Measurements from ENCODE around the gene C9orf43.
A peak's percentile ranks its signal among the peaks of the same experiment; 100 is the strongest.
"Not testable (repeated sequence)": the region's sequence is repeated elsewhere in the genome, so short reads cannot be mapped to it uniquely, and the experiment has no call there.

The C9orf43 gene

DNA sequence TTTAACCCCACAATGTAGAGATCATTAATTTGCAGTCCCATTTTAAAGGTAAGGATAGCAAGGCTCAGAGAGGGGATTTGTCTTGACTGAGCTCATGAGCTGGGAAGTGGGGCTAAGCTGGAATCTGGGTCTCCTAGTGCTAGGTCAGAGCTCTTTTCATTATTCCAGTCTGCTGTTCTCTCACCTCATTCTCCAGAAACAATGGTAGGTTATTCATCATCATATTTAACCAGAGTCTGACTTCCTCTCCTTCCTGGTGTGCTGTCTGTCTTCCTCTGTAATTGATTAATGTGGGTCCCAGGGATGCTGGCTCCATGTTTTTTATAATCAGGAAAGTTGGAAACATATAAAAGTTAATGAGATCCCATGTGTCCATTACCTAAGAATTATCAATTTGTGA lies 20.6 kb downstream of the C9orf43 start:
- Histone ChIP-seq H3K27ac (ENCODE audit: low read depth, low read length) (no peak overlapping the region), H3K4ac (ENCODE audit: low read depth, low read length) (no peak overlapping the region), H2AK5ac (ENCODE audit: low read length) (no peak overlapping the region), H4K12ac (ENCODE audit: low read depth, low read length) (no peak overlapping the region), H3K9me3 (ENCODE audit: insufficient read depth, low read depth, low read length) (no peaks in the 10 kb centered on the region), H3K9ac (ENCODE audit: low read length) (no peak overlapping the region), H2AFZ (ENCODE audit: insufficient read depth, low read length, poor library complexity) (no peak overlapping the region), H2BK120ac (ENCODE audit: insufficient read depth, low read length, poor library complexity) (no peak overlapping the region), H3K36me3 (ENCODE audit: control insufficient read depth in 1 of 2, insufficient read depth in 2 of 2, low read length in 2 of 2) (no peaks in the 10 kb centered on the region), H3K23ac (ENCODE audit: low read length) (no peak overlapping the region), H2BK5ac (ENCODE audit: low read depth, low read length, poor library complexity) (no peak overlapping the region), H2BK12ac (ENCODE audit: low read length) (no peak overlapping the region), H3K4me2 (ENCODE audit: low read length) (no peak overlapping the region), H3K27me3 (ENCODE audit: insufficient read depth, low read length) (no peaks in the 10 kb centered on the region), H4K8ac (ENCODE audit: low read depth, low read length) (no peak overlapping the region), H3K18ac (ENCODE audit: low read length) (no peak overlapping the region), H3K79me1 (ENCODE audit: low read length) (no peaks in the 10 kb centered on the region), H3K4me3 (ENCODE audit: low read depth, low read length) (no peak overlapping the region), H4K91ac (ENCODE audit: low read depth, low read length) (no peak overlapping the region), H3K4me1 (ENCODE audit: control insufficient read depth in 1 of 2, insufficient read depth in 2 of 2, low read length in 2 of 2) (no peaks in the 10 kb centered on the region), H3K14ac (ENCODE audit: low read length) (no peak overlapping the region), H3K79me2 (ENCODE audit: control insufficient read depth, insufficient read depth, low read length, poor library complexity) (no peaks in the 10 kb centered on the region)
- DNase-seq = no peak

DNA sequence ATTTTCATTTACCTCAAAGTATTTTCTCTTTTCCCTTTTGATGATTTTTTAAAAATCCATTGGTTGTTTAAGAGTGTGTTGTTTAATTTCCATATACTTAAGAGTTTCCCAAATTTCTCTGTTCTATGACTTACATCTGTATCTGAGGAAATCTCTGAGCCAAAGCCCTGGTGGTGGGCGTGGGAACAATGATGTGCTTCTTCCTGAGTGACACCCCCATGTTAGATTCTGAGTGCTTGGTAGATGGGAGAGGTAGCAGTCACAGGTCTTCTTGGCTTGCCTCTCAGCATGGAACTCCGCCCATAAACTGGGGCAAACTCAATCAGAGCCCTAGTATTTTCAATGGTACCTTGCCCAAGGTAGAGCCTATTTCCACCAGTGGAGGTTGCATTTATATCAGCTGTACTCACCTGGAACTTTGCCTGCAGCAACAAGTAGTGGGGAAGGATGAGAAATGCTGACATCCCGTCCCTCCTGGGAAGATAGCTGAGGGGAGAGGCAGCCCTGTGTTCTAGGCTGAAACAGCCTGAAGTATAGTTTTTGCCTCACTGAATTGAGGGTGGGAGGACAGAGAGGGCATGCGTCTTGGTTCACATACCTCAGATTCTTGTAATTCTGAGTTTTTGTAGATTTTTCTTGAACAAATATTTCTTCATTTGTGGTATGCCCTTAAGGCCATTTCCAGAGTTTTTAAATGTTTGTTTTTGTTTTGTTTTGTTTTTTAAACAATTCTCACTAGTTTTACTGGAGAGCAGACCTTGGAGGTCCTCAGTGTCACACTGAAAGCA lies 26.4 kb downstream of the C9orf43 start:
- H3K9me3 ChIP-seq (ENCODE audit: insufficient read depth, low read depth, low read length) = no peaks in the 10 kb centered on the region
- H3K27me3 ChIP-seq (ENCODE audit: insufficient read depth, low read length) = no peaks in the 10 kb centered on the region
- peak overlapping the region; percentile 31 for H4K8ac ChIP-seq (ENCODE audit: low read depth, low read length)
- WGBS (ENCODE audit: extremely low coverage, insufficient coverage, insufficient read length) = no CpG with 5 or more reads among the region's 4 CpGs
- H2AK5ac ChIP-seq (ENCODE audit: low read length) = no peak overlapping the region
- no peaks in the 10 kb centered on the region for H3K79me1 ChIP-seq (ENCODE audit: low read length)
- H3K18ac ChIP-seq (ENCODE audit: low read length) = no peak overlapping the region
- peak overlapping the region; percentile 57 for H2BK120ac ChIP-seq (ENCODE audit: insufficient read depth, low read length, poor library complexity)
- no peak overlapping the region for H3K14ac ChIP-seq (ENCODE audit: low read length)
- DNase-seq = peak; percentile 76 to 88
- no peak overlapping the region for H4K12ac ChIP-seq (ENCODE audit: low read depth, low read length)
- H3K27ac ChIP-seq (ENCODE audit: low read depth, low read length) = no peak overlapping the region
- no peak overlapping the region for H2AFZ ChIP-seq (ENCODE audit: insufficient read depth, low read length, poor library complexity)
- no peak overlapping the region for H3K4me3 ChIP-seq (ENCODE audit: low read depth, low read length)
- H2BK12ac ChIP-seq (ENCODE audit: low read length) = peak overlapping the region; percentile 74
- H3K79me2 ChIP-seq (ENCODE audit: control insufficient read depth, insufficient read depth, low read length, poor library complexity) = no peaks in the 10 kb centered on the region
- no peak overlapping the region for H4K91ac ChIP-seq (ENCODE audit: low read depth, low read length)
- H3K4me1 ChIP-seq (ENCODE audit: control insufficient read depth in 1 of 2, insufficient read depth in 2 of 2, low read length in 2 of 2) = peaks cover 3% of the 10 kb centered on the region in 2 experiments
- no peak overlapping the region for H3K9ac ChIP-seq (ENCODE audit: low read length)
- no peak overlapping the region for H3K4ac ChIP-seq (ENCODE audit: low read depth, low read length)
- no peak overlapping the region for H3K4me2 ChIP-seq (ENCODE audit: low read length)
- H3K36me3 ChIP-seq (ENCODE audit: control insufficient read depth in 1 of 2, insufficient read depth in 2 of 2, low read length in 2 of 2) = no peaks in the 10 kb centered on the region
- H2BK5ac ChIP-seq (ENCODE audit: low read depth, low read length, poor library complexity) = peak overlapping the region; percentile 48
- H3K23ac ChIP-seq (ENCODE audit: low read length) = no peak overlapping the region

DNA sequence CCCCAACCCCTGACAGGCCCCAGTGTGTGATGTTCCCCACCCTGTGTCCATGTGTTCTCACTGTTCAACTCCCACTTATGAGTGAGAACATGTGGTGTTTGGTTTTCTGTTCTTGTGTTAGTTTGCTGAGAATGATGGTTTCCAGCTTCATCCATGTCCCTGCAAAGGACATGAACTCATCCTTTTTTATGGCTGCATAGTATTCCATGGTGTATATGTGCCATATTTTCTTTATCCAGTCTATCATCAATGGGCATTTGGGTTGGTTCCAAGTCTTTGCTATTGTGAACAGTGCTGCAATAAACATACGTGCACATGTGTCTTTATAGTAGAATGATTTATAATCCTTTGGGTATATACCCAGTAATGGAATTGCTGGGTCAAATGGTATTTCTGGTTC lies 27.2 kb downstream of the C9orf43 start:
- H2BK12ac ChIP-seq (ENCODE audit: low read length); H2BK120ac ChIP-seq (ENCODE audit: insufficient read depth, low read length, poor library complexity); H3K9ac ChIP-seq (ENCODE audit: low read length); H2BK5ac ChIP-seq (ENCODE audit: low read depth, low read length, poor library complexity); H3K4me1 ChIP-seq (ENCODE audit: control insufficient read depth in 1 of 2, insufficient read depth in 2 of 2, low read length in 2 of 2); H3K79me2 ChIP-seq (ENCODE audit: control insufficient read depth, insufficient read depth, low read length, poor library complexity); H4K91ac ChIP-seq (ENCODE audit: low read depth, low read length); H4K12ac ChIP-seq (ENCODE audit: low read depth, low read length); H3K4me2 ChIP-seq (ENCODE audit: low read length); H3K36me3 ChIP-seq (ENCODE audit: control insufficient read depth in 1 of 2, insufficient read depth in 2 of 2, low read length in 2 of 2); H4K8ac ChIP-seq (ENCODE audit: low read depth, low read length); H3K27ac ChIP-seq (ENCODE audit: low read depth, low read length); H2AK5ac ChIP-seq (ENCODE audit: low read length); H3K27me3 ChIP-seq (ENCODE audit: insufficient read depth, low read length); H3K18ac ChIP-seq (ENCODE audit: low read length); H3K23ac ChIP-seq (ENCODE audit: low read length); DNase-seq; H3K9me3 ChIP-seq (ENCODE audit: insufficient read depth, low read depth, low read length); H3K14ac ChIP-seq (ENCODE audit: low read length); H3K4ac ChIP-seq (ENCODE audit: low read depth, low read length); H3K79me1 ChIP-seq (ENCODE audit: low read length); H3K4me3 ChIP-seq (ENCODE audit: low read depth, low read length); H2AFZ ChIP-seq (ENCODE audit: insufficient read depth, low read length, poor library complexity): not testable (repeated sequence)
- no CpG with 5 or more reads among the region's 1 CpG for WGBS (ENCODE audit: extremely low coverage, insufficient coverage, insufficient read length)

DNA sequence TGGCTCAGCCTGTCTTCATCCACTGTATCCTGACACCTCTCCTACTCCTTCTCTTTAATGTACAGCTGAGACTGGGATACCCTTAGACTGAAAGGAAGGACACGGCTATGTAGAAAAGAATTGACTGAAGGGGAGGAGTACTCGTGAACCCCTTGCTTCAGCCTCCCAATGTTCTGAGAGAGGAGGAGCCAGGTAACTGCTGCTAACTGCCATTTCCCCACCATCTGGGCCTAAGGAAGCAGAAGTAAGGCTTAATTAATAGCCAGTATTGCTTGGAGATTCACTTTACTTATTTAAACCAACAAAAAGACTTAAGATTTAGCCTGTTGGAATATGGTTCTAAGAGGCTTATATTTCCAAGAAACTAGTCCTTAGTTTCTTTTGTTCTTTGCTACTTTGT lies 34.2 kb downstream of the C9orf43 start:
- H4K8ac ChIP-seq (ENCODE audit: low read depth, low read length) = no peak overlapping the region
- H2AK5ac ChIP-seq (ENCODE audit: low read length) = no peak overlapping the region
- no peak overlapping the region for H3K14ac ChIP-seq (ENCODE audit: low read length)
- H3K79me1 ChIP-seq (ENCODE audit: low read length) = peaks cover 5% of the 10 kb centered on the region
- H3K23ac ChIP-seq (ENCODE audit: low read length) = peak overlapping the region; percentile 86
- no peaks in the 10 kb centered on the region for H3K27me3 ChIP-seq (ENCODE audit: insufficient read depth, low read length)
- H3K79me2 ChIP-seq (ENCODE audit: control insufficient read depth, insufficient read depth, low read length, poor library complexity) = no peaks in the 10 kb centered on the region
- H4K12ac ChIP-seq (ENCODE audit: low read depth, low read length) = no peak overlapping the region
- no peak overlapping the region for H3K4ac ChIP-seq (ENCODE audit: low read depth, low read length)
- H3K18ac ChIP-seq (ENCODE audit: low read length) = no peak overlapping the region
- H2BK5ac ChIP-seq (ENCODE audit: low read depth, low read length, poor library complexity) = no peak overlapping the region
- H3K9me3 ChIP-seq (ENCODE audit: insufficient read depth, low read depth, low read length) = no peaks in the 10 kb centered on the region
- peak overlapping the region; percentile 32 for H4K91ac ChIP-seq (ENCODE audit: low read depth, low read length)
- peak overlapping the region; percentile 66 for H3K9ac ChIP-seq (ENCODE audit: low read length)
- no peak overlapping the region for H3K4me3 ChIP-seq (ENCODE audit: low read depth, low read length)
- no peaks in the 10 kb centered on the region for H3K36me3 ChIP-seq (ENCODE audit: control insufficient read depth in 1 of 2, insufficient read depth in 2 of 2, low read length in 2 of 2)
- no peak overlapping the region for H2AFZ ChIP-seq (ENCODE audit: insufficient read depth, low read length, poor library complexity)
- no peaks in the 10 kb centered on the region for H3K4me1 ChIP-seq (ENCODE audit: control insufficient read depth in 1 of 2, insufficient read depth in 2 of 2, low read length in 2 of 2)
- no peak for DNase-seq
- no CpG with 5 or more reads among the region's 2 CpGs for WGBS (ENCODE audit: extremely low coverage, insufficient coverage, insufficient read length)
- no peak overlapping the region for H2BK120ac ChIP-seq (ENCODE audit: insufficient read depth, low read length, poor library complexity)
- no peak overlapping the region for H2BK12ac ChIP-seq (ENCODE audit: low read length)
- H3K4me2 ChIP-seq (ENCODE audit: low read length) = no peak overlapping the region
- H3K27ac ChIP-seq (ENCODE audit: low read depth, low read length) = no peak overlapping the region
